ENCODE measurements around the gene BOLA2. TPM values are rescaled to one million over a fixed set of nuclear protein-coding genes. Genes with fewer than 3 reads are reported as not detected.
"Not testable (repeated sequence)": the region's sequence is repeated elsewhere in the genome, so short reads cannot be mapped to it uniquely, and the experiment has no call there.

BOLA2 gene
- total and polyA plus RNA-seq, 2 of the 4 experiments (the other 2 are of a cell fraction) = 7.2 to 38.0 TPM

DNA sequence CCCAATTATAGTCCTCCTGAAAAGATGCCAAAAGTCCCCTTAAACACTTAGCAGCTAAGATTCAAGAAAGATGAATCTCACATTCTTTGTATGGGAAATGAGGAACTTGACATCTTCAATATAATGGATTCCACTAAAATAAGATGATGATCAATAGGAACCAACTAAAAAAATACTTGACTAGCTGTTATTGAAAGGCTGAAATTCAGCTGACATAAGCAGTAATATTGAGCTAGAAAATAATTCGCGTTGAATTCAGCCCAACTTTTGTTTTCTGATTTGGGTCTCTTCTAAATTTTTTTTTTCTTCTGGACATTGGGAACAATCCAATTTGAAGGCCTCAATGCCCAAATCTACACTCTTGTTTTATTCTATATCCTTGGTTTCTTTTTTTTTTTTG lies 30.6 kb downstream of the BOLA2 start:
- H2BK20ac ChIP-seq (ENCODE audit: low read depth, low read length); H3K27ac ChIP-seq (ENCODE audit: insufficient read depth, low read length); H3K14ac ChIP-seq (replicated peaks; ENCODE audit: low read depth, low read length); H4K5ac ChIP-seq (ENCODE audit: low read depth, low read length); H2AK5ac ChIP-seq (ENCODE audit: low read depth, low read length); H2BK120ac ChIP-seq (ENCODE audit: low read depth, low read length); DNase-seq; H3K79me1 ChIP-seq (ENCODE audit: low read depth in 1 of 2, low read length in 2 of 2); CTCF ChIA-PET; H3K18ac ChIP-seq (ENCODE audit: low read depth, low read length); H3K36me3 ChIP-seq (ENCODE audit: control insufficient read depth, insufficient read depth, low read length); H3K4me2 ChIP-seq (ENCODE audit: low read depth, low read length); H3K9me1 ChIP-seq (ENCODE audit: insufficient read depth, low read length); in situ Hi-C loops (cut with MboI; ENCODE audit: low sequenced_read_pairs); H3K23ac ChIP-seq (ENCODE audit: low read depth, low read length); H3K9me3 ChIP-seq (ENCODE audit: control insufficient read depth, insufficient read depth, low read length); H2BK15ac ChIP-seq (ENCODE audit: low read depth, low read length); ATAC-seq (ENCODE audit: low read depth); H3K4ac ChIP-seq (ENCODE audit: low read depth, low read length); intact Hi-C loops (cut with micrococcal nuclease); H4K8ac ChIP-seq (ENCODE audit: low read depth in 2 of 2, low read length in 2 of 2); POLR2A ChIA-PET (ENCODE audit: unreplicated experiment); H2BK5ac ChIP-seq (ENCODE audit: low read depth, low read length, poor library complexity, severe bottlenecking); H2AK9ac ChIP-seq (replicated peaks; ENCODE audit: low read depth, low read length, poor library complexity); H3K27me3 ChIP-seq (ENCODE audit: control insufficient read depth, insufficient read depth, low read length); H4K91ac ChIP-seq (ENCODE audit: insufficient read depth, low read depth, low read length); H4K20me1 ChIP-seq (ENCODE audit: insufficient read depth, low read length); H3K56ac ChIP-seq (ENCODE audit: extremely low read depth, insufficient read depth, low read length); H3K4me3 ChIP-seq (ENCODE audit: insufficient read depth, low read depth, low read length); H3K9ac ChIP-seq (ENCODE audit: low read depth, low read length); dilution Hi-C loops (cut with HindIII; ENCODE audit: low sequenced_read_pairs, unreplicated experiment); H2AFZ ChIP-seq (replicated peaks; ENCODE audit: low read length, poor library complexity); H3K4me1 ChIP-seq (ENCODE audit: control insufficient read depth, insufficient read depth, low read length); BruUV-seq (replicated peaks): not testable (repeated sequence)
- WGBS, 2 experiments (ENCODE audit: extremely low coverage in 2 of 2, insufficient read length in 1 of 2) = no CpG with 5 or more reads among the region's 2 CpGs
- TF ChIP-seq MAFK (IDR thresholded peaks at IDR 0.05; ENCODE audit: low read depth, low read length) = peak; percentile 88

Data from IMR-90 (cell line).